H9 (cell line): Measurements from ENCODE around the gene SBF1. TPM values are rescaled to one million over a fixed set of nuclear protein-coding genes. Genes with fewer than 3 reads are reported as not detected.

Experiments used
- DNase-seq: peaks from one replicate; pipeline ENCODE4 v3.0.0-alpha.2; 2017
- H2AFZ ChIP-seq: one replicate; pipeline ENCODE4 v1.6.1; 2013; ENCODE audit warnings: mild to moderate bottlenecking, low read length, control low read depth, moderate library complexity
- H2AK5ac ChIP-seq: 2 replicates; pipeline ENCODE4 v1.6.1; 2013; ENCODE audit warnings: low read length, control low read depth, mixed read lengths; ENCODE audit not compliant: insufficient read length
- H2BK120ac ChIP-seq: one replicate; pipeline ENCODE4 v1.6.1; 2013; ENCODE audit warnings: low read depth, mild to moderate bottlenecking, low read length, control low read depth, inconsistent platforms; ENCODE audit not compliant: poor library complexity, severe bottlenecking
- H2BK12ac ChIP-seq: 2 replicates; pipeline ENCODE4 v1.6.1; 2013; ENCODE audit warnings: low read length, control low read depth, mixed read lengths, low read depth; ENCODE audit not compliant: insufficient read length
- H2BK15ac ChIP-seq: 2 replicates; pipeline ENCODE4 v1.6.1; 2013; ENCODE audit warnings: low read depth, low read length, control low read depth
- H2BK20ac ChIP-seq: one replicate; pipeline ENCODE4 v1.6.1; 2013; ENCODE audit warnings: low read depth, mild to moderate bottlenecking, low read length, control low read depth, inconsistent platforms; ENCODE audit not compliant: poor library complexity, severe bottlenecking
- H2BK5ac ChIP-seq: 2 replicates; pipeline ENCODE4 v1.6.1; 2013; ENCODE audit warnings: low read length, control low read depth, mixed read lengths; ENCODE audit not compliant: insufficient read length
- H3K14ac ChIP-seq: 2 replicates; pipeline ENCODE4 v1.6.1; 2013; ENCODE audit warnings: low read length, control low read depth; ENCODE audit not compliant: insufficient read depth
- H3K18ac ChIP-seq: 2 replicates; pipeline ENCODE4 v1.6.1; 2013; ENCODE audit warnings: low read depth, mild to moderate bottlenecking, mixed read lengths, low read length, control low read depth; ENCODE audit not compliant: insufficient read length
- H3K23ac ChIP-seq: 2 replicates; pipeline ENCODE4 v1.6.1; 2013; ENCODE audit warnings: low read length, control low read depth, mixed read lengths, low read depth; ENCODE audit not compliant: insufficient read length
- H3K23me2 ChIP-seq: 2 replicates; pipeline ENCODE4 v1.6.1; 2013; ENCODE audit warnings: low read depth, mild to moderate bottlenecking, mixed read lengths, low read length, control low read depth; ENCODE audit not compliant: insufficient read length, poor library complexity, severe bottlenecking
- H3K27ac ChIP-seq: 2 replicates; pipeline ENCODE4 v1.5.1; 2013; ENCODE audit warnings: low read length, control low read depth, mixed read lengths, low read depth; ENCODE audit not compliant: insufficient read length
- H3K27me3 ChIP-seq: 2 replicates; pipeline ENCODE4 v1.6.1; 2013; ENCODE audit warnings: low read length, control low read depth, inconsistent platforms; ENCODE audit not compliant: insufficient read depth
- H3K4ac ChIP-seq: 2 replicates; pipeline ENCODE4 v1.6.1; 2013; ENCODE audit warnings: low read depth, mild to moderate bottlenecking, control low read depth, inconsistent platforms, low read length, moderate library complexity
- H3K4me1 ChIP-seq: 2 replicates; pipeline ENCODE4 v1.6.1; 2013; ENCODE audit warnings: low read length, control low read depth, inconsistent platforms; ENCODE audit not compliant: insufficient read depth
- H3K4me2 ChIP-seq: 2 replicates; pipeline ENCODE4 v1.6.1; 2013; ENCODE audit warnings: low read length, control low read depth, mixed read lengths; ENCODE audit not compliant: insufficient read length, insufficient read depth
- H3K56ac ChIP-seq: 2 replicates; pipeline ENCODE4 v1.6.1; 2013; ENCODE audit warnings: low read depth, mild to moderate bottlenecking, mixed read lengths, low read length, control low read depth; ENCODE audit not compliant: insufficient read length
- H3K79me1 ChIP-seq: 2 replicates; pipeline ENCODE4 v1.6.1; 2013; ENCODE audit warnings: low read depth, mild to moderate bottlenecking, moderate library complexity, low read length, control low read depth, inconsistent platforms; ENCODE audit not compliant: insufficient read depth, poor library complexity, severe bottlenecking
- H3K79me2 ChIP-seq: 2 replicates; pipeline ENCODE4 v1.6.1; 2013; ENCODE audit warnings: low read length, control low read depth, inconsistent platforms; ENCODE audit not compliant: insufficient read depth
- H3K9ac ChIP-seq: 2 replicates; pipeline ENCODE4 v1.6.1; 2013; ENCODE audit warnings: low read length, control low read depth, mixed read lengths; ENCODE audit not compliant: insufficient read length; ENCODE audit errors: extremely low read depth
- H3K9me3 ChIP-seq: one replicate; pipeline ENCODE4 v1.6.1; 2013; ENCODE audit warnings: low read depth, low read length, inconsistent platforms; ENCODE audit not compliant: control insufficient read depth
- H3T11ph ChIP-seq: one replicate; pipeline ENCODE4 v1.6.1; 2013; ENCODE audit warnings: mild to moderate bottlenecking, low read length, control low read depth, inconsistent platforms
- H4K20me1 ChIP-seq: one replicate; pipeline ENCODE4 v1.6.1; 2013; ENCODE audit not compliant: control insufficient read depth, insufficient read length, insufficient read depth
- H4K5ac ChIP-seq: 2 replicates; pipeline ENCODE4 v1.6.1; 2013; ENCODE audit warnings: low read depth, mild to moderate bottlenecking, mixed read lengths, low read length, control low read depth; ENCODE audit not compliant: insufficient read length
- H4K8ac ChIP-seq: replicated peaks from 2 replicates; pipeline ENCODE4 v1.6.1; 2013; ENCODE audit warnings: low read length, control low read depth, mixed read lengths, low read depth; ENCODE audit not compliant: insufficient read length
- H4K91ac ChIP-seq: 2 replicates; pipeline ENCODE4 v1.6.1; 2013; ENCODE audit warnings: low read depth, mild to moderate bottlenecking, moderate library complexity, mixed read lengths, low read length, control low read depth; ENCODE audit not compliant: insufficient read length
- H3K27ac Mint-ChIP-seq, 3 experiments: 2 replicates in 2 of 3; 3 replicates in 1 of 3; pipeline ENCODE4 v1.8.0; 2020 to 2021; ENCODE audit warnings: mixed read lengths in 3 of 3, mild to moderate bottlenecking in 1 of 3, moderate library complexity in 1 of 3
- H3K27me3 Mint-ChIP-seq: 2 replicates; pipeline ENCODE4 v1.8.0; 2021; ENCODE audit warnings: low read depth, mild to moderate bottlenecking, moderate library complexity, mixed read lengths
- H3K36me3 Mint-ChIP-seq, 3 experiments: 2 replicates in 2 of 3; 3 replicates in 1 of 3; pipeline ENCODE4 v1.8.0; 2020 to 2021; ENCODE audit warnings: low read depth in 3 of 3, mixed read lengths in 3 of 3; ENCODE audit not compliant: insufficient read depth in 1 of 3
- H3K4me1 Mint-ChIP-seq, 2 experiments: 2 replicates each; pipeline ENCODE4 v1.8.0; 2020; ENCODE audit warnings: mixed read lengths in 2 of 2
- H3K4me3 Mint-ChIP-seq, 2 experiments: 2 replicates in 1 of 2; 3 replicates in 1 of 2; pipeline ENCODE4 v1.8.0; 2020 to 2021; ENCODE audit warnings: mild to moderate bottlenecking in 2 of 2, mixed read lengths in 2 of 2, moderate library complexity in 1 of 2
- H3K9me3 Mint-ChIP-seq, 2 experiments: 2 replicates in 1 of 2; 3 replicates in 1 of 2; pipeline ENCODE4 v1.8.0; 2020; ENCODE audit warnings: mild to moderate bottlenecking in 2 of 2, mixed read lengths in 2 of 2, moderate library complexity in 1 of 2
- CTCF ChIP-seq: fragments of 200-600 bp; sonication (generic); conservative IDR thresholded peaks from 3 replicates; pipeline ENCODE4 v1.8.0; 2021; ENCODE audit warnings: antibody characterized with exemption, mild to moderate bottlenecking
- WGBS: extraction: QIAGEN DNeasy Blood & Tissue Kit; methylation state at CpG from one replicate; pipeline ENCODE4 v1.1.7; 2013; ENCODE audit warnings: missing lambda C conversion rate, low lambda C conversion rate, mixed read lengths; ENCODE audit not compliant: insufficient read length; ENCODE audit errors: extremely low coverage; 5-methylcytosine and 5-hydroxymethylcytosine counted together
- total RNA-seq: library from RNA; stranded (reverse); gene quantifications from 2 replicates; pipeline ENCODE4 v1.2.1, GENCODE V29; 2021

Gene SBF1
- total RNA-seq, 1 experiment from 2014 or later: 69.8 TPM

GRCh38 chr22:50452649-50453048 is 22.2 kb downstream of the SBF1 start:
- H3K79me1 ChIP-seq: no peaks in the 10 kb centered on the region
- H3K4ac ChIP-seq: no peak overlapping the region
- no peak overlapping the region for H4K91ac ChIP-seq
- H3K23me2 ChIP-seq: no peaks in the 10 kb centered on the region
- H3T11ph ChIP-seq: no peak overlapping the region
- no peaks in the 10 kb centered on the region for H3K79me2 ChIP-seq
- no peak overlapping the region for H3K27ac Mint-ChIP-seq
- peaks cover 5% of the 10 kb centered on the region for H4K20me1 ChIP-seq
- no peak for TF ChIP-seq CTCF
- H3K4me1 Mint-ChIP-seq: no peaks in the 10 kb centered on the region
- no peak overlapping the region for H3K18ac ChIP-seq
- no peak overlapping the region for H2BK120ac ChIP-seq
- WGBS: no CpG with 5 or more reads among the region's 5 CpGs
- no peak overlapping the region for H3K9ac ChIP-seq
- H3K36me3 Mint-ChIP-seq: peaks cover 24 to 71% (median 70%) of the 10 kb centered on the region in 3 experiments; a peak in 6 of 7 replicates
- H2AFZ ChIP-seq: no peak overlapping the region
- DNase-seq: no peak
- H2BK12ac ChIP-seq: no peak overlapping the region
- no peak overlapping the region for H3K14ac ChIP-seq
- no peak overlapping the region for H4K8ac ChIP-seq
- no peak overlapping the region for H2AK5ac ChIP-seq
- H2BK15ac ChIP-seq: no peak overlapping the region
- no peaks in the 10 kb centered on the region for H3K27me3 Mint-ChIP-seq
- H2BK20ac ChIP-seq: no peak overlapping the region
- H3K9me3 ChIP-seq: no peaks in the 10 kb centered on the region
- H2BK5ac ChIP-seq: no peak overlapping the region
- H3K23ac ChIP-seq: no peak overlapping the region
- no peaks in the 10 kb centered on the region for H3K4me1 ChIP-seq
- H3K4me2 ChIP-seq: no peak overlapping the region
- no peak overlapping the region for H4K5ac ChIP-seq
- H3K56ac ChIP-seq: no peak overlapping the region
- H3K27me3 ChIP-seq: no peaks in the 10 kb centered on the region
- H3K9me3 Mint-ChIP-seq: no peaks in the 10 kb centered on the region; a peak in 1 of 5 replicates
- H3K4me3 Mint-ChIP-seq: no peak overlapping the region
- H3K27ac ChIP-seq: no peak overlapping the region
